ENCODE measurements around the gene TNNT3.
"Not testable (repeated sequence)": the region's sequence is repeated elsewhere in the genome, so short reads cannot be mapped to it uniquely, and the experiment has no call there.

Gene TNNT3

DNA sequence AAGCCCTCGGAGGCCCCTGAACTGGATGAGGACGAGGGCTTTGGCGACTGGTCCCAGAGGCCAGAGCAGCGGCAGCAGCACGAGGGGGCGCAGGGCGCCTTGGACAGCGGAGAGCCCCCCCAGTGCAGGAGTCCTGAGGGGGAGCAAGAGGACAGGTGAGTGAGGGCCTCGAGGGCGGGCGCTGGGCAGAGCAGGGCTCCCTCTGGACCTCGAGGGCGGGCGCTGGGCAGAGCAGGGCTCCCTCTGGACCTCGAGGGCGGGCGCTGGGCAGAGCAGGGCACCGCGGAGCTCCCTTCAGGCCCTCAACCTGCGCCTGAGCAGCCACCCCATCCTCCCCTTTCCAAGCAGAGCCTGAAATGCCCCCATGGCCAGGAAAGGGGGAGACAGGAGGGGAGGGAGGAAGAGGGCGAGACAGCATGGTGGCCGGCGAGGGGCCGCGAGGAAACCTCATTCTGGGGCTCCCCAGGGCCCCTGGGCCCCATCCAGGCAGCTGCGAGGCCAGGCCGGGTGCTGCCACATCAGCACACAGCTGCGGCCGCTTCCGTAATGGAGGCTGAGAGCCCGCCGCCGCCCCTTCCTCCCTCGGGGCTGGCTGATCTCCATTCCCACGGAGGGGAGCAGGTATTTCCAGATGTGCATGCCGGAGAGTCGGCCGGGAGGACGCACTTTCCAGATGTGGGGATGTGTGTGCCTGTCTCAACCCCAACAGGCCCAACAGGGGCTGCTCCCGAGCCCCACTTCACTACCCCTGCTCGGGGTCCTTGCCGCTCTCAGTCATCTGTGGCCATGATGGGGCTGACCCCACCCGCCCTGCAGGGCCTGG lies 37.9 kb upstream of the TNNT3 start:
- DNase-seq (ENCODE audit: low read depth), result no peak

DNA sequence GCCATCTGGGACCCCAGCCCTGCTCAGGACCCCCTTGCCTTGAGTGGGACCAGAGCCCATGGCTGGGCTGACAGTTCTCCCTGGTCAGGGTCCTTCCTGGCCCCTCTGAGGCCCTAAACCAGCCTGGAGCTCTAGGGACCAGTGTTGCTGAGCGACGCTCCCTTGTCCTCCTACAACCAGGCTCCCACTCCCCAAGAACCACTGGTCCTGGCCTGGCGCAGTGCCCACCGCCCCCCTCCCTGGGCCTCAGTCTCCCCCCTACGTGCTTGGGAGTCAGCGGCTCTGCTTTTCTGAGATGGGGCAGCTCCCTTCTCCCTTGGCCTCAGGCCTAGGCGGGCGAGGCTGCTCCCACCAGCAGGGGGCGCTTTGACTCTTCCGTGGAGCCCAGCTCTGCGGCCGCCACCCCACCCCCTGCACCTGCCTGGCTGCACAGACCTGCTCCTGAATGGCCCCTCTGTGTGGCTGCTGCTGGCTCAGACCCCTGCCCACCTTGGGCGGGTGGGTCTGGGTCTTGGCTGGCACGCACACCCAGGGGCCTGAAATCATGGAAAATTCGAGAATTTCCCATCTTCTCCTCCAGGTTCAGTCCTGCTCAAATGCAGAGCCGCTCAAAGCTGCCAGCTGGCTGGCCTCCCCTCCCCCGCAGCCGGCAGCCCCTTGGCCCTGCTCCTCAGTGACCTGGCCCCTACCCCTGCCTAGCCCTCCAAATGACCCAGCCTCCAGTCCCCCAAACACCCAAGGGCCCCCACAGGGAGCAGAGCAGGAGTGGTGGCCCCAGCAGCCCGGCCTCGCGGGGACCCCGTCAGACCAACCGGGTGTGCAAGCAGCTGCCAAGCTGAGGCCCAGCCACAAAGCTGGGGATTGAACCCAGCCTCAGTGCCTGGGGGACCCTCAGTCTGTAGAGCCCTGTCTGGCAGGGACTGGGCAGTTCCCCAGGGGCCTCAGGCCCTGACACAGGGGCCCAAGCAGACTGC lies 37.0 kb upstream of the TNNT3 start:
- no peak for DNase-seq (ENCODE audit: low read depth)

DNA sequence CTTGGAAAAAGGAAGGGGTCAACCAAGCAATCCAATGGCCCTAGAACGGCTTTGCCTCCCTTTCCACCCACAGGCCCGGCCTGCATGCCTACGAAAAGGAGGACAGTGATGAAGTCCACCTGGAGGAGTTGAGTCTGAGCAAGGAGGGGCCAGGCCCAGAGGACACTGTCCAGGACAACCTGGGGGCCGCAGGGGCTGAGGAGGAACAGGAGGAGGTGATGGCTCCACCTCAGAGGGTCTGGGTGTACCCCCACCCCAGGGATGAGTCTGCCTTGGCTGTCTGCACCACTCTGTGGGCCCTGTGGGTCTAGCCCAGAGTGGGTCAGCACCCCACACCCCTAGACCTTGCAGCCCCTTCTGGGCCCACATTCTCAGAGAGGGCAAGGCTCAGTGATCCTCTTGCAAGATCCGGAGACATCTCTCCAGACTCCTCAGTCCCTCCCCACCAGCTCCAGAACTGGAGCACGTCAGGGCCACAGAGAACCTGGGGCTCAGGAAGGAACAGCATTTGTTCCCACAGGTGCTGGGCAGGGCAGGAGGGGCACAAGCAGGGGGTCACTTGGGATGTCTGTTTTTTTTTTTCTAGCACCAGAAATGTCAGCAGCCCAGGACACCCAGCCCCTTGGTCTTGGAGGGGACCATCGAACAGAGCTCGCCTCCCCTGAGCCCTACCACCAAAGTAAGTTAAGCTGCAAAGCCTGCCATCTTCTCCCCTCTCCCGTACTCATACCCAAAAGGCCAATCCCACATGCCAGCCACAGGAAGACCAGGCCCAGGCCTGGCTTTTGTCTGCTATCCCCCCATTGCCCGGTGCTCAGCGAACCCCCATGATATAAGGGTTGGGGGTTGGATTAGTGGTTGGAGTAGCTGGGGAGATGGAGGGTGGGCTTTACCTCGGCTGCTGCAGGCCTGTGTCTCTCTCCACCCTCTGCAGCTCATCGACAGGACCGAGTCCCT lies 35.9 kb upstream of the TNNT3 start:
- no peak for DNase-seq (ENCODE audit: low read depth)

DNA sequence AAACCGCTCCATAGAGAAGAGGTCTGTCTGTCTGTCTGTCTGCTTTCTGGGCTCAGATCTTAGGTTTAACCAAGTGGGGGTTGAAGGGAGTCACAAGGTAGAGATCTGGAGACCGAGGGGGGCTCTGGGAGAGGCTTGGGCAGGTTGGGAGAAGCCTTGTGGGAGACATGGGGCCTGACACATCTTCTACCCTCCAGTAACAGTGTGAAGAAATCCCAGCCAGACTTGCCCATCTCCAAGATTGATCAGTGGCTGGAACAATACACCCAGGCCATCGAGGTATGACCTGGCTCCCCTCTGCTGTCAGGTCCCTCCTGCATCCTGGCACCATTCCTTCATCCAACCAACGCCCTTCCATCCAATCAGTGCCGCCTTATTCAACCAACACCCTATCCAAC lies 35.2 kb upstream of the TNNT3 start:
- no peak for DNase-seq (ENCODE audit: low read depth)

DNA sequence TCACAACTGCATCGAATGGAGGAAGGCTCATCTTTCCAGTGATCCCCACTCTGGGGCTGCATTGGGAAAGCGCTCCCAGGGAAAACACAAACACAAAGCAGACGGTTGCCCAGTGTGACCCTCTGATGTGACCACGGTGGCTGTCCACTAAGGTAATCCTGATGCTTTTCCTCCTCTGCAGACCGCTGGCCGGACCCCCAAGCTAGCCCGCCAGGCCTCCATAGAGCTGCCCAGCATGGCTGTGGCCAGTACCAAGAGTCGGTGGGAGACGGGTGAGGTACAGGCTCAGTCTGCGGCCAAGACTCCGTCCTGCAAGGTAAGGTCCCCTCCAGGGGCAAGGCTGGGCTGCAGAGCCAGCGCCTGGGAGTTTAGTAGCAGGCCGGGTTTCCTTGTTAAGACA lies 33.0 kb upstream of the TNNT3 start:
- DNase-seq (ENCODE audit: low read depth), result not testable (repeated sequence)

DNA sequence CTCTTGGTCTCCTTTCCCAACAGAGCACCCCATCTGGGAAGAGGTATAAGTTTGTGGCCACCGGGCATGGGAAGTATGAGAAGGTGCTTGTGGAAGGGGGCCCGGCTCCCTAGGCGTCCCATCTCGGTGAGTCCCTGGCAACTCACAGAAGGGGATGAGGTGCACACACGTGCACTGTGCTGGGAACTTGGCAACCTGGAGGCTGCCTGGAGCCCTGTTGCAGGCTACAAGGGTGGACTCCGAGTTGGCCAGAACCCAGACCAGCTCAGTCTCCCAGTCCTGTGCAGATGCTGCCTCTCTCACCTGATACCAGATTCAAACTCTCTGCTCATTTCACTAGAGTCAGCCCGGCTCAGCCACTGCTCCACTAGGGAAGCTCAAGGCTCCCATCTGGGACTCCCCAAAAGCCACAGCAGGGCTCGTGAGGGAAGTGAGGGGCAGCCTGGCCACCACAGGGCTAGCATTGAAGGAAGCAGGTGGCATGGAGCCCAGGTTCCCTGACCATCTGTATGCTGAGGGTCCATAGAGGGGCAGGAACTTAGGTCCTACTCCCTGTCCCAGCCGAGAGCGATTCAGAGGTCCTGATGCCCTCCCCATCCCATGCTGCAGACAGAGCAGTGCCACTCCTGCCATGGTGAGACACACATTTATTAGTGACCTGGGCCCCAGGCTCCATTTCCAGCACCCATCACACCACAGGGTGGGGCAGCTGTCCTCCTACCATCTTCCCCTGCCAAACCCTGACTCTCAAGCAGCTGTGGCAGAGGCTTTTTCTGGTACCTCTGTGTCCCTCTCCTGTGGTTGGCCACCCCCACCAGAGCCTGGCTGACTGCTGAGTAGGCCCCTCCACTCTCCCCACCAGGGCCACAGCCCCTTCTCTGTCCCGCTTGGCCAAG lies 31.8 kb upstream of the TNNT3 start:
- DNase-seq (ENCODE audit: low read depth), result no peak

DNA sequence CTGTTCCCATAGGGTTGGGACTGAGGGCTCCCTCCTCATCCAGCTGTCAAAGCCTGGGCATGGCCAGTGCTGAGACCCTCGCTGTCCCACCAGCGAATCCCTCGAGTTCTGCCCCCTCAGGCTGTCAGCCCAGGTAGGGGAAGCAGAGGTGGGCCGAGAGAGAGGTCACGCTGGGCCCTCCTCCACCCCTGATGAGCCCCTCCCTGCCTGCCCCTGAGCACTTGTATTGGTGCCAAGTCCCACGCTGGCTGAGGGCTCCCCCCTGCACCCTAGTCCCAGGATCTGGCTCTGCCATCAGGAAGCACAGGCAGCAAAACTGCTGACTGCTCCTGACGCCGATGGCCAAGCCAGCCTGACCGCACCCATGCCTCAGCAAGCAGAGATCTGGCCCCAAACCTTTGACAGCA lies 31.2 kb upstream of the TNNT3 start:
- DNase-seq (ENCODE audit: low read depth), result no peak

DNA sequence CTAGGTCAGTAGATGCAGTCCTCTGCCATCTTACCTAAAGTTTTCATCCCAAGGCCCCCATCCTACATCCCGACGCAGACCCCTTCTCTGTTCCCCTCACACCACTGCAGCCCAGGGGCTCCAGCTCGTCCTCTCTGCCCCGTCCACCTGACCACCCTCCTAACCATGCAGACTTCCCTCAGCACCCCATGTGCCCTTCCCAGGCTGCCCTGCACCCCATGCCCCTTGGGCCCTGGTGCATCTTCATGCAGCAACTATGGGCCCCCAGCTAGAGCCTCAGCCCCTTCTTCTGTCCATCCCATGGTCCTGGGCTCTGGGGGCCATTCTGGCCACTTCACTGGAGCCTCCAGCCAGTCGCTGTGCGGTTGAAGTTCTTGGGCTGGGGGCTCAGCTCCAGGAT lies 30.7 kb upstream of the TNNT3 start:
- no peak for DNase-seq (ENCODE audit: low read depth)

DNA sequence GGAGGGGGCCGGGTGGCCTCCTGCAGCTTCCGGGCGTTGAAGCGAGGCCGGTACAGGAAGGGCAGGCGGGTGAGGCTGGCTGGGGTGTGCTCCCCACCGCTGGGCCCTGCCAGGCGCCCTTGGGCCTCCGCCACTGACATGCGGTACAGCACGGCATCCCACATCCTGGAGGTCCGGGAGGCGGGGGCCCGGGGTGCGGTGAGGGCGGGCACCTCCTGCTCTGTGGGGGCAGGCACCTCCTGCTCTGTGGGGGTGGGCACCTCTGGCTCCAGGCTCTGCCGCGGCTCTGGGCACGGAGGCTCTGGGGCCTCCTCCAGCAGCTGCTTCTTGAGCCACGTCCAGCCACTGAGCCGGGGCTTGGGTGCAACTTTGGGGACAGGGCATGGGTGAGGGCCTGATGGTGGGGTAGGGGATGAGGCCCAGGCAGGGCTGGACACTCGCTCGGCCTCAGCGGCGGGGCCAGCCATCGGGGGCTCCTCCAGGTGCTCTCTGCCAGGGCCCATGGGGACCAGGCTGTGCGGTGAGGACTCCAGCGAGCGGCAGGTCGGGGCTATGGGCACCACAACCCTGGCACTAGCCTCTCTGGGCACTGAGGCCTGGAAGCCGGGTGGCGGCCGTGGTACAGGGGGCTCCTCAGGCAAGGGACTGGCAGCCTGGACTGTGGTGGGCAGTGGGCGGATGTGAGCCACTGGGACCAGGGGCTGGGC lies 30.1 kb upstream of the TNNT3 start:
- DNase-seq (ENCODE audit: low read depth), result no peak

DNA sequence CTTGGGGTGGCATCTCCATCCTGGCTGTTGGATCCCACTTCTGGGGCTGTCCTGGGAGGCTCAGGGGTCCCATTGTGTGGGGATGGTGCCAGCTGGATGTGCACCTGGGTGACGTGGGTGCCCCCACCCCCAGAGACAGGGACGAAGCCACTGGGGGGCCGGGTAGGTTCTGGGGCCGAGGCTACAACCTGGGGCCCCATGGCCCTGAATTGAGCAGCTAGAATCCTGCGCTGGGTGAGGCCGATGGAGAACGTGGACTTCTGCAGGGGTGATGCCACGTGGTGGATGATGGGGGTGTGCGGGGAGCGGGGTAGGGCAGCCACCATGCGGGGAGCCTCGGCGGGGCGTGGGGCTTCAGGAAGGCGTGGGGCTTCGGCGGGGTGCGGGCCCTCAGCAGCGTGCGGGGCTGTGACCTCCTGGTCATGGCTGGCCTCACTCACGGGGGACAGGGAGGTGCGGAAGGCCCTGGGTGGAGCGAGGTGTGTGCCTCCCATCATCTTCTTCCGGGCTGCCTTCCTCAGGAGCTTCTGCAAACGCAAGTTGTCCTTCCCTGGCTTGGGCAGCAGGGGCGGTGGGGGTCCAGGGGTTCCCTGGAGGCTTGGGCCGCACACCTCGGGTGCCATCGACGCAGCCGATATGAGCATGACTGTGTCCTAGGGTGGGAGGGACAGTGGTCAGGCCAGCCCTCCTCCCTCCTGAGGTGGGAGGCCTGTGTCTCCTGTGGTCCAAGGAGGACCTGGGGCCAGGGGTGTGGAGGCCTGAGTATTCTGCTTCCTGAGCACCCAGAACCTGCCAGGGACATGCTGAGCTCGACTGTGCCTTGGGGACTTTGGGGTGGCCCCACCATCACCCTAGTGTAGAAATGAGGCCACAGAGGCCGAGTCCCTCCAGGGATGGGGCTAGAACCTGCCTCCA lies 29.3 kb upstream of the TNNT3 start:
- no peak for DNase-seq (ENCODE audit: low read depth)

DNA sequence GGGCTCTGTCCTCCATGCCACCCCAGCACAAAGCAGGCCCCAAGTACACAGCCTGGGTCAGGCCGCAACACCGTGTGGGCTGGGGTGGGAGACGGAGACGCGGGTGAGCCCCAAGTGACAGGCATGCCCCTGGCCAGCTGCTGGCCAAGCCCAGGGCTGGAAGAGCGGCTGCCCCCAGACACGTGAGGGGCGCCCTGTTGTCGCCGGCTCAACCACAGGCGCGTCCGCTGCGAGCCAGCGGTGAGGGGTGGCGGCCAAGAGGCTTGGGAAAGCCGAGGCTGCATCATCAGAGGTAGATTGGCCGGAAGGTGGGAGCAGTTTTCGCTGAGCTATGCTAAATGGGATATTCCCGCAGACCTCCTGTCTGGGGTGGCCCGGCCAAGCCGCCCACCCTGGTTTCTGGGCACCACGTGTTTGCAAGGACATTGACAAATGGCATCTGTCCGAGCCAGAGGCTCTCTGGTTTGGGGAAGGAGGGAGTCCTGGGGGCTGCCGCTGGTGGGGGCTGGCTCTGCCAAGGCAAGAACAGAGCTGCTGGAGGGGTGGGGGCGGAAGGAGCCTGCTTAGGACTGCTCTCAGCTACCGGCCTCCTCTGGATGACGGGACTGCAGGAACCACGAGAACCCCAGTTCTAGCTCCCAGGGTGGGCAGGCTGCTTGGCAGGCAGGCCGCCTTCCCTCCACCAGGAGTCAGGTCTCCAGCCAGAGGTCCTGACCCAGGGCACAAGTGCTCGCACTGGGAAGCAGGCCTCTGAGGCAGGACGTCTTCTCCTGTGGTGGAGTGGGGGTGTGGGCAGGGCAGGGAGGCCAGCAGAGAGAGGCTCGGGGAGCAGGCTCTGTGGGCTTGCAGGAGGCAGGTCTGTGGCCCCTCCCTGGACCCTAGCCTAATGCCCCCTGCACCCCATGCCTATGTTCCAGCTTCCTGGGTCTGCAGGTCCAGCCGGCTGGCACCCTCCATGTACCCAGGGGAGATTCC lies 28.4 kb upstream of the TNNT3 start:
- no peak for DNase-seq (ENCODE audit: low read depth)

DNA sequence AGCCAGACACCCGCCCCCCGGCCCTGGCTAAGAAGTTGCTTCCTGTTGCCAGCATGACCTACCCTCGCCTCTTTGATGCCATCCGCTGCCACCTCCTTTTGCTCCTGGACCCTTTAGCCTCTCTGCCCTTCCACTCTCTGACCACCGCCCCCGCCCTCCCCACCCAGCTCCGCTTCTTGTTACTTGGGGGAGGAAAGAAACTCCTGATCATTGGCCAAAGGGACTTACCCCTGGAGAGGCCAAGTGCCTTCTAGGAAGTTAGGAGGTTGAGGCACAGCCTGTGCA lies 27.7 kb upstream of the TNNT3 start, which contains the start of gene PRR33:
Gene PRR33 (minus strand): TSS at position 65 of the 285 bp plus-strand sequence. CDS start 1,311 bp downstream, outside the sequence.
- DNase-seq (ENCODE audit: low read depth), result no peak

DNA sequence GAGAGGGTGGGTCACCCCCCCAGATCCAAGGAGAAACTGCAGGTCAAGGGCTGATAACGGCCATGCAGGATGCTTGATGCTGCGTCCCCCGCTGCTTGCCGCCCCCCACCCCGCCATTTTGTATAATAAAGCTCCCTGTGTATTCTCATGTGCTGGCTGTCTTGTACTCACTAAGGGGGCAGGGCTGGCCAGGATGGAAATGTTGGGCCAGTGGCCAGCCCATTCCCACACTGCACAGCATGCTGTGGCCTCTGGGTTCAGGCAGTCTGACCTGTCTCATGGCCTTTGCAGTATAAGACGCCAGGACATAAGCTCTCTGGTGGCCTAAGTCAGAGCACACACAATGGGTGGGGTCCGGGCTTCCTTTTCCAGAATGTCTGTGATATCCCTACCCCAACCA lies 27.4 kb upstream of the TNNT3 start:
- no peak for DNase-seq (ENCODE audit: low read depth)

DNA sequence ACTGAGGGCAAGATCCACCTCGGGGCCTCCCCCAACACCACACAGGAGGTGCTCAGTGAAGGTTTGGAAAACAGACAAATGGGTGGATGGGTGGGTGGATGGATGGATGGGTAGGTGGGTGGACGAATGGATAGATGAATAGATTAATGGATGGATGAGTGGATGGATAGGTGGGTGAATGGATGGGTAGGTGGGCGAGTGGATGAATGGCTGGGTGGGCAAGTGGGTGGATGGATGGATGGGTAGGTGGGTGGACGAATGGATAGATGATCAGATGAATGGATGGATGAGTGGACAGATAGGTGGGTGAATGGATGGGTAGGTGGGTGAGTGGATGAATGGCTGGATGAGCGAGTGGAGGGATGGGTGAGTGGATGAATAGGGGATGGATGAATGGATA lies 26.9 kb upstream of the TNNT3 start:
- no peak for DNase-seq (ENCODE audit: low read depth)

DNA sequence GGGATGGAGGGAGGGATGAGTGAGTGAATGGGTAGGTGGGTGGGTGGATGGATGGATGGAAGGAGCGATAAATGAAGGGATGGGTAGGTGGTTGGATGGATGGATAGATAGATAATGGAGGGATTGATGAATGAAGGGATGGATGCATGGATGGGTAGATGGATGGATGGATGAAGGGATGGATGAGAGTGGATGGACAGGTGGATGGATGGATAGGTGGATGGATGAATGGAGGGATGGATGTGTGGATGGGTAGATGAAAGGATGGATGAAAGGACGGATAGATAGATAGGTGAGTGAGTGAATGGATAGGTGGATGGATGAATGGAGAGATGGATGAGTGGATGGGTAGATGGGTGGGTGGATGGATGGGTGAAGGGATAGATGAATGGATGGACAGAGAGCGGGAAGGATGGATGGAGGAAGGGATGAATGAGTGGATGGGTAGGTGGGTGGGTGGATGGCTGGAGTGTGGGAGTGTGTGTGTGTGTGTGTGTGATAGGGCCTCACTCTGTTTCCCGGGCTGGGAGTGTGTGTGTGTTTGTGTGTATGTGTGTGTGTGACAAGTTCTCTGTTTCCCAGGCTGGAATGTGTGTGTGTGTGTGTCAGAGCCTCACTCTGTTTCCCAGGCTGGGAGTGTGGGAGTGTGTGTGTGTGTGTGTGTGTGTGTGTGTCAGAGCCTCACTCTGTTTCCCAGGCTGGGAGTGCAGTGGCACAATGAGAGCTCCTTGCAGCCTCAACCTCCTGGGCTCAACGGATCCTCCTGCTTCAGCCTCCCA lies 25.7 kb upstream of the TNNT3 start:
- DNase-seq (ENCODE audit: low read depth), result no peak

DNA sequence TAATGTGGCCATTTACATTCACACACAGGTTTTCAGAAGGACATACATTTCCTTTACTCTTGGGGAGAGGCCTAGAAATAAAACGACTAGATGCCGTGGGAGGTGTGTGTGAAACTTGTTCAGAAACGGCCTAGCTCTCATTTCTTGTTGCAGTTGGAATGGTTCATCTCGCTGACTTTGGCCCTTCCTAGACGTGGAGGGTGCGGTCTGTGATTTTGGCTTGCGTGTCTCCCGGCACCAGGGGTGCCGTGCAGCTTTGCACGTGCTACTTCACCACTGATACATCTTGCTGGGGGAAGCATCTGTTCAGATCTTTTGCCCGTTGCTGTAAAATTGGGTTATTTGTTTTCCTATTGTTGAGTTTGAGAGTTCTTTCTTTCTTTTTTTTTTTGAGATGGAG lies 24.7 kb upstream of the TNNT3 start:
- DNase-seq (ENCODE audit: low read depth), result no peak

DNA sequence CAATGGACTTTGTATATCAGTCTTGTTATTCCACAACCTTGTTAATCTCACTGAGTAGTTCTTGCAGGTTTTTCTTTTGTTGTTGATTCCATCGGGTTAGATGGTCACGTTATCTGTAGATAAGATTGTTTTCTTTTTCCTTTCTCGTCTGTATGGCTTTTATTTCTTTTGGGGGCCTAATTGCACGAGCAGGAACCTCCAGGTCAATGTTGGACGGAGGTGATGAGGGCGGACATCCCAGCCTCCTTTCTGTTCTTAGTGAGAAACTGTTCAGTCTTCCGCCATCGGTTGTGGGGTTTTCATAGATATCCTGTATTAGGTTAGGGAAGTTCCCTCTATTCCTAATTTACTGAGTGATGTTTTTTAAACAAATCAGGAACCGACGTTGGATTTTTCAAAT lies 23.0 kb upstream of the TNNT3 start:
- DNase-seq (ENCODE audit: low read depth), result no peak

All from GM04503 (cell line).